Activated T-helper 2 cell treated with anti-CD3 and anti-CD28 coated beads, Interferon-gamma antibody, Interleukin-2, Interleukin-4, amounts not matched to agents 10 μg/mL and 5 μg/mL and 100 μg/mL, durations not matched to agents 14 hours and 24 hours and 36 hours (primary cell): ENCODE results near the gene TIE1. TPM values are rescaled to one million over a fixed set of nuclear protein-coding genes. Genes with fewer than 3 reads are reported as not detected.

Source experiments
- DNase-seq: peaks from one replicate; pipeline ENCODE4 v3.0.0; 2021; ENCODE audit warnings: low spot score
- H3K27ac Mint-ChIP-seq: one replicate; pipeline ENCODE4 v1.8.0; 2021; ENCODE audit warnings: mixed read lengths
- H3K27me3 Mint-ChIP-seq: one replicate; pipeline ENCODE4 v1.8.0; 2021; ENCODE audit warnings: low read depth, mixed read lengths
- H3K36me3 Mint-ChIP-seq: one replicate; pipeline ENCODE4 v1.8.0; 2021; ENCODE audit warnings: low read depth, mixed read lengths
- H3K4me1 Mint-ChIP-seq: one replicate; pipeline ENCODE4 v1.8.0; 2021; ENCODE audit warnings: low read depth, mixed read lengths
- H3K4me3 Mint-ChIP-seq: one replicate; pipeline ENCODE4 v1.8.0; 2021; ENCODE audit warnings: low read depth, mild to moderate bottlenecking, moderate library complexity, mixed read lengths
- H3K9me3 Mint-ChIP-seq: one replicate; pipeline ENCODE4 v1.8.0; 2021; ENCODE audit warnings: mixed read lengths
- intact Hi-C: fragments of 100-400 bp; cut with micrococcal nuclease; formaldehyde crosslinking; loops from one replicate; pipeline ENCODE4 v1.15.1; 2023
- total RNA-seq: library from RNA; stranded (reverse); gene quantifications from 2 replicates; pipeline ENCODE4 v1.2.3, GENCODE V29; 2022

Gene TIE1
- total RNA-seq, 1 donor from 2014 or later: 2.9 TPM

DNA sequence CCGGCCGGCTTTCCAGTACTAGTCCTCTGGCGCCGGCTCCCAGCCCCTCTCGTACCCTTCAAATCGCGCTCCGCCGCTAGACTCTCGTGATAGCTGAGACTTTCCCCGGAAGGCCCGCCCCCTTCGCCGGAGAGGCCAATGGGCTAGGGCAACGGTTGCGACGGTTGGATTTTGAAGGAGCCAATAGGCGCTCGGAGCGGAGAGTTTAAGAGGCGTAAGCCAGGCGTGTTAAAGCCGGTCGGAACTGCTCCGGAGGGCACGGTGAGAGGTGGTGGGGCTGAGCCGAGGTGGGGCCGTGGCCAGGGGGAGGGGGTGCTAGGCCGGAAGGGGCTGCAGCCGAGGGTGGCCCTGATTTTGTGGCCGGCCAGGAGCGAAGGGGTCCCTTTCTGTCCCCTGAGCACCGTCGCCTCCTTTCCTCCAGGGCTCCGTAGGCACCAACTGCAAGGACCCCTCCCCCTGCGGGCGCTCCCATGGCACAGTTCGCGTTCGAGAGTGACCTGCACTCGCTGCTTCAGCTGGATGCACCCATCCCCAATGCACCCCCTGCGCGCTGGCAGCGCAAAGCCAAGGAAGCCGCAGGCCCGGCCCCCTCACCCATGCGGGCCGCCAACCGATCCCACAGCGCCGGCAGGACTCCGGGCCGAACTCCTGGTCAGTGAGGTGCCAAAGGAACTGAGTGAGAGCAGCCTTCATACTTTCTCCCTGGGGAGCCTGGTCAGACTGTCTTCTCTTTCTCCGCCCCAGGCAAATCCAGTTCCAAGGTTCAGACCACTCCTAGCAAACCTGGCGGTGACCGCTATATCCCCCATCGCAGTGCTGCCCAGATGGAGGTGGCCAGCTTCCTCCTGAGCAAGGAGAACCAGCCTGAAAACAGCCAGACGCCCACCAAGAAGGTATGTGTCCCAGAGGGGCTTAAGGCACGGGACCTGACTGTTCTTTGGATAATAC, 58.2 kb downstream of the TIE1 start, which contains the start of gene CDC20:
Gene CDC20, plus strand, starts transcription at position 236 of the 948 bp plus-strand sequence. Its CDS starts 235 bp downstream, at position 471.
- Mint-ChIP-seq H3K36me3 (peaks cover 60% of the 10 kb centered on the region), H3K27me3 (no peaks in the 10 kb centered on the region), H3K9me3 (no peaks in the 10 kb centered on the region), H3K27ac (peak within 1 kb of the TSS; percentile 88), H3K4me3 (peak within 1 kb of the TSS; percentile 93), H3K4me1 (peaks cover 42% of the 10 kb centered on the region)
- intact Hi-C loops: loop anchor here (1.0 kb wide), 3 partner anchors 9 to 132 kb away; partner anchors contain the start of gene ELOVL1
- DNase-seq: peak; percentile 99

DNA sequence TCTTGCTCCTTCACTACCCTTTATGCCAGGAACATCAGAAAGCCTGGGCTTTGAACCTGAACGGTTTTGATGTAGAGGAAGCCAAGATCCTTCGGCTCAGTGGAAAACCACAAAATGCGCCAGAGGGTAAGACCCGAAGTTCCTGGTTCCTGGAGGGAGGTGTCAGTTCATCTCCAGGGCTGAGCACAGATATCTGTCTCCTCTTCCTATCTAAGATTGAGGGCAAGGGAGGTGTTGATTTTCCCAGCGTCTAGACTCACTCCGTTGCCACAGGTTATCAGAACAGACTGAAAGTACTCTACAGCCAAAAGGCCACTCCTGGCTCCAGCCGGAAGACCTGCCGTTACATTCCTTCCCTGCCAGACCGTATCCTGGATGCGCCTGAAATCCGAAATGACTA, 58.9 kb downstream of the TIE1 start:
- Mint-ChIP-seq H3K36me3 (peaks cover 64% of the 10 kb centered on the region), H3K4me3 (peak overlapping the region; percentile 93), H3K9me3 (no peaks in the 10 kb centered on the region), H3K27ac (peak overlapping the region; percentile 64), H3K27me3 (no peaks in the 10 kb centered on the region), H3K4me1 (peaks cover 42% of the 10 kb centered on the region)
- no peak for DNase-seq
- intact Hi-C loops: loop anchor here (10.0 kb wide), 2 partner anchors 95 to 675 kb away; partner anchors contain the start of genes HYI and YBX1

DNA sequence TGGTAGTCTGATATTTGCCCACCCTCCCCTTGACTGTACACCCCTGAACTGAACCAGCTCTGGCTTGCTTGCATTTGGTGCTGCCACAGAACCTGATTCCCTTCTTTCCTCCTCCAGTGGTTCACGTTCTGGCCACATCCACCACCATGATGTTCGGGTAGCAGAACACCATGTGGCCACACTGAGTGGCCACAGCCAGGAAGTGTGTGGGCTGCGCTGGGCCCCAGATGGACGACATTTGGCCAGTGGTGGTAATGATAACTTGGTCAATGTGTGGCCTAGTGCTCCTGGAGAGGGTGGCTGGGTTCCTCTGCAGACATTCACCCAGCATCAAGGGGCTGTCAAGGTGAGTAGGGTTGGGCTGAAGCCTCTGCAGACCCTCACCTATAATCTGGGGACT, 59.8 kb downstream of the TIE1 start:
- Mint-ChIP-seq H3K4me1 (peaks cover 49% of the 10 kb centered on the region), H3K27me3 (no peaks in the 10 kb centered on the region), H3K36me3 (peaks cover 72% of the 10 kb centered on the region), H3K9me3 (no peaks in the 10 kb centered on the region), H3K27ac (peak overlapping the region; percentile 44), H3K4me3 (peak overlapping the region; percentile 93)
- intact Hi-C loops: loop anchor here (10.0 kb wide), 2 partner anchors 94 to 676 kb away; partner anchors contain the start of genes HYI and YBX1
- no peak for DNase-seq

DNA sequence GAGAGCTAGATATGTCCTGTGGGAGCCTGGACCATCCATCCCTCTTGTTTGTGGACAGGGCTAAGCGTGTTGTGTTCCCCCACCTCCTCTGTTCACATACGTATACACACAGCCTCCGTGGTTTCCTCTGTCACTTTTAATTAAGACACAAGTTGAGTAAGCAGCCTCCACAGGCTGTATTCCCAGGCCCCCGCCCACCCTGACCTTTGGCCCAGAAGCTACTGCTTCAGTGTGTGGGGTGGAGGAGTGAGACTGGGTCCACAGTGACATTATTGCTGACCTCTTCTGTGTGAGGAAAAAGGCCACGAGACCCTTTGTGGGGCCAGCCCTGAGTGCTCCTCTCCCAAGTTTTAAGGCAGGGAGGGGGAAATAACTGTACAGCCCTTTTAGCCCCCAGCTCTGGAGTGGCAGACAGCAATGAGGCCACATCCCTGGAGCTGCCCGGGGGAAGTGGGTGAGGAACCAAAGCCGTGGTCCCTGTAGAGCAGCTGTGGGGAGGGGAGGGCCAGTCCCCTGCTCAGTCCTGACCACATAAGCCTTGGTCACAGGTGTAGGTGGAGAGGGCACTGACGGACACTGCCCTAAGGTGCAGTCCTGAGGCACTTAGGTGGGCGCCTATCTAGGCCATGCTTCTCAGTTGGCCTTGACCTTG, 62.6 kb downstream of the TIE1 start:
- Mint-ChIP-seq H3K36me3 (peaks cover 78% of the 10 kb centered on the region), H3K27ac (peak overlapping the region; percentile 58), H3K4me3 (peak overlapping the region; percentile 19), H3K4me1 (peaks cover 51% of the 10 kb centered on the region), H3K9me3 (no peaks in the 10 kb centered on the region), H3K27me3 (no peaks in the 10 kb centered on the region)
- no peak for DNase-seq
- intact Hi-C loops: loop anchor here (10.0 kb wide), 2 partner anchors 91 to 679 kb away; partner anchors contain the start of genes HYI and YBX1

DNA sequence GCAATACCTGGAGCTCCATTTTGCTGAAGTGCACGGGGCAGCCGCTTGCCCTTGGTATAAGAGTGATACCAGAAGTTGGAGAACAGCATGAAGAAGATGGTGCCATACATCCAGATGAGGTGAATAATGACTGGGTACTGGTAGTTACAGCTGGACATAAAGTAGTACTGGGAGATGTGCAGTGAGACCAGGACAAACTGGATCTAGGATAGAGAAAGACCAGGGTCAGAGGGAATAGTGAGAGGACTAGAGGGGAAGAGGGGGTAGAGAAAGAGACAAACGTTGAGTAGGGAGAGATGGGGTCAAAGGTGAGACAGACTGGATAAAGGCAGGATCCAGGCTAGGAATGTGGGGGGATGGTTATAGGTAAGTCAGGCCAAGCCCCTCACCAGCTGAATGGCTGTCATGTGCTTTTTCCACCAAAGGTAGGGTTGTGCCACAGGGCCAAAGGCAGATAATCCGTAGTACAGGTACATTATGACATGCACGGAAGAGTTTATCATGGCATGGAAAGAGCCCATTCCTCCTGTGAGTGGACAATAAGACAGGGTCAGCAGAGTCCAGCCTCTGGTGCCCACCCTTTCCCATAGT, 63.2 kb downstream of the TIE1 start:
- intact Hi-C loops: loop anchor here (10.0 kb wide), 2 partner anchors 91 to 679 kb away; partner anchors contain the start of genes HYI and YBX1
- peaks cover 77% of the 10 kb centered on the region for H3K36me3 Mint-ChIP-seq
- H3K27ac Mint-ChIP-seq: peak overlapping the region; percentile 44
- H3K9me3 Mint-ChIP-seq: no peaks in the 10 kb centered on the region
- DNase-seq: no peak
- H3K27me3 Mint-ChIP-seq: no peaks in the 10 kb centered on the region
- peak overlapping the region; percentile 19 for H3K4me3 Mint-ChIP-seq
- H3K4me1 Mint-ChIP-seq: peaks cover 56% of the 10 kb centered on the region

DNA sequence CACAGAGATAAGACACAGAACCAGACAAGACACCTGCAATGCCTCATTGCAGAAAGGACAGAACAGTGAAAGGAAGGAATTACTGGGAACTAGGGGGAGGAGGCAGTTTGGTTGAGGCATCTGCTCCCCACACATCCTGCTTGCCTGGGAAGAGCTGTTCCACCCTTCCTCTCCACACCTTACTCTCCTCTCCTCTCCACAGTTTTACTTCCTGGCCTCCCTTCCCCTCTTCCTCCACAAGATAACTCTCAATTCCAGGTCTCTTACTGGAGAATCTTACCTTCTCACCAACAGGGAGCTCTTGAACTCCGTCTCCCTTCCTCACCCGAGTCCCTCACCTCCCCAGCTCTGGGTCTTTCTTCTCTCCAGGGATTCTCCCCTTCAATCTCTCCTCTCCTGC, 64.9 kb downstream of the TIE1 start:
- Mint-ChIP-seq H3K27me3 (no peaks in the 10 kb centered on the region), H3K36me3 (peaks cover 67% of the 10 kb centered on the region), H3K9me3 (no peaks in the 10 kb centered on the region), H3K4me3 (peak overlapping the region; percentile 91), H3K27ac (peak overlapping the region; percentile 46), H3K4me1 (peaks cover 48% of the 10 kb centered on the region)
- no peak for DNase-seq
- intact Hi-C loops: loop anchor here (5.0 to 10.0 kb wide), 3 partner anchors 89 to 681 kb away; partner anchors contain the start of genes CFAP57, EBNA1BP2, HYI and YBX1

DNA sequence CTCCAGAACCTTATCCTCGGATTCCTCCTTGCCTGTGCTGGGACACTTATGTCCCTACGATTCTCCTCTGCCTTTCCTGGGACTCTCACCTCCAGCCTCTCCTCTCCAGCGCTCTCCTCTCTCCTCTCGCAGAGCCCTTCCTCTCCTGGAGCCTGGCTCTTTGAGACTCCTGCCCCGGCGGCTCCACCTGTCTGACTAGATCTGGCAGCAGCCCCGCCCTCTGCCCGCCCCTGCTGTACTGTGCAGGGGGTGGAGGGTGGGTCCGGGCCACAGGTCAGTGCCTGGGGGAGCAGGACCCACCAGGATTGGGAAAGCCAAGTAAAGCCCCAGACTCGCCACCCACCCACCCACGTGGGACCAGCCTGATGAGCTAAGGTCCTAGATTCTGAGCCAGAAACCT, 65.4 kb downstream of the TIE1 start:
- Mint-ChIP-seq H3K9me3 (no peaks in the 10 kb centered on the region), H3K27me3 (no peaks in the 10 kb centered on the region), H3K27ac (peak overlapping the region; percentile 46), H3K4me1 (peaks cover 47% of the 10 kb centered on the region), H3K4me3 (peak overlapping the region; percentile 91), H3K36me3 (peaks cover 63% of the 10 kb centered on the region)
- no peak for DNase-seq
- intact Hi-C loops: loop anchor here (5.0 to 10.0 kb wide), 3 partner anchors 89 to 681 kb away; partner anchors contain the start of genes CFAP57, EBNA1BP2, HYI and YBX1

DNA sequence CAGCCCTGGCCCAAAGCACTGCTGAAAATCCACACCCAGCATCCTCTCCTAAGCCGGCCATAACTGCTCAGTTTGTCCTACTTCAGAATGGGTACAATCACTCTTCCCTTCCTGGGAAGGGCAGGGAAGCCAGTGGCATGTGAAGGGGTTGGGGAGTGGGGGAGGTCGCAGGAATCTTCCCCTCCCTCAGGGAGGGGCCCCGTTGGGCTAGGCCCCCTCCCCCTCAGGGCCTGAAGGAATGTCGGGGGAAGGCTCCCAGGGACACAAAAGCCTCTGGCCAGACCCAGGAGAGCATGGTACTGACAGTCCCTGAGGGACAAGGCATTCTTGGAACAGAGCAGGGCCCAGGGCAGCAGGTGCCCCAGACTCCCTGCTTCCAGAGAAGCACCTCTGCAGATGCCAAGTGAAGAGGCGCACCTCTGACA, 65.8 kb downstream of the TIE1 start:
- no peaks in the 10 kb centered on the region for H3K27me3 Mint-ChIP-seq
- no peak for DNase-seq
- intact Hi-C loops: loop anchor here (5.0 to 10.0 kb wide), 3 partner anchors 88 to 682 kb away; partner anchors contain the start of genes CFAP57, EBNA1BP2, HYI and YBX1
- H3K4me3 Mint-ChIP-seq: peak overlapping the region; percentile 91
- H3K9me3 Mint-ChIP-seq: no peaks in the 10 kb centered on the region
- H3K4me1 Mint-ChIP-seq: peaks cover 42% of the 10 kb centered on the region
- H3K27ac Mint-ChIP-seq: peak overlapping the region; percentile 85
- peaks cover 58% of the 10 kb centered on the region for H3K36me3 Mint-ChIP-seq

DNA sequence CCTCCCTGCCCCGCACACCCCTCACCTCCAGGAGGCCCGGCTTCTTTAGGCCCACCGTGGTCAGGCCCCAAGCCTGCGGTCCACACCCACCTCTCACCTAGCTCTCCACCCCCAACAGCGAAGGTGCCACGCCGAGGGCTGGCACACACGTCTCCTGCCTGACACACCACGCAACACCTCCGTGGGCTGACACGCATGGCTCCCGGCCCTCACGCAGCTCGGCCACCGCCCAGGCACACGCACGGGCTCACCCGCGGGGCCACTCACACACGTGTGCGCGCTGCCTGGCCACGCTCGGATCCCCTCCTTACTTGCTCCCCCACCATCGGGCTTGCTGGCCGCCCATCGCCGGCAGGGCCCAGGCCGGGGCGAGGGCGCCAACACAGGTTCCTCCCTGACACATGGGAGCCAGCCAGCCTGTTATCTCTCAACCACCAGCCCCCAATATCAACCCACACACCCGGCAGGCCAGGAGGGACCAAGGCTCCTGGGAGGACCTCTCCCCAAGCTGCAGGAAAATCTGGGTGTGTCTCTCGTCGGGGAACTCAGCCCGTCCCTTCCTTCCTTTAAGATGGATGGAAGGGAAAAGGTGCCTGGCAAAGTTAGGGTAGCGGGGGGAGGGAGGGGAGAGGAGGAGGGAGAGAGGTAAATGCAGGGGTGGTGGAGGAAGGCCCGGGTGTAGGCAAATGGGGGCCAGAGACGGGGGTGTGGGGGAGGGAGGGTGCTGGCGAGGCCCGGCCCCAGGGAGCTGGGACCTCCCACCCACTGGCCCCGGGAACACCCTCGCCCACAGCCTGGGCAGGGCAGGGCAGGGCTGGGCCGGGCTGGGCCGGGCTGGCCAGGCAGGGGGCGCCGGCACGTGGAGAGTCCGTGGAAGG, 66.5 kb downstream of the TIE1 start:
- DNase-seq: no peak
- H3K36me3 Mint-ChIP-seq: peaks cover 52% of the 10 kb centered on the region
- H3K27ac Mint-ChIP-seq: peak overlapping the region; percentile 85
- H3K27me3 Mint-ChIP-seq: no peaks in the 10 kb centered on the region
- H3K9me3 Mint-ChIP-seq: no peaks in the 10 kb centered on the region
- intact Hi-C loops: loop anchor here (5.0 to 10.0 kb wide), 3 partner anchors 88 to 682 kb away; partner anchors contain the start of genes CFAP57, EBNA1BP2, HYI and YBX1
- peaks cover 36% of the 10 kb centered on the region for H3K4me1 Mint-ChIP-seq
- H3K4me3 Mint-ChIP-seq: peak overlapping the region; percentile 91

DNA sequence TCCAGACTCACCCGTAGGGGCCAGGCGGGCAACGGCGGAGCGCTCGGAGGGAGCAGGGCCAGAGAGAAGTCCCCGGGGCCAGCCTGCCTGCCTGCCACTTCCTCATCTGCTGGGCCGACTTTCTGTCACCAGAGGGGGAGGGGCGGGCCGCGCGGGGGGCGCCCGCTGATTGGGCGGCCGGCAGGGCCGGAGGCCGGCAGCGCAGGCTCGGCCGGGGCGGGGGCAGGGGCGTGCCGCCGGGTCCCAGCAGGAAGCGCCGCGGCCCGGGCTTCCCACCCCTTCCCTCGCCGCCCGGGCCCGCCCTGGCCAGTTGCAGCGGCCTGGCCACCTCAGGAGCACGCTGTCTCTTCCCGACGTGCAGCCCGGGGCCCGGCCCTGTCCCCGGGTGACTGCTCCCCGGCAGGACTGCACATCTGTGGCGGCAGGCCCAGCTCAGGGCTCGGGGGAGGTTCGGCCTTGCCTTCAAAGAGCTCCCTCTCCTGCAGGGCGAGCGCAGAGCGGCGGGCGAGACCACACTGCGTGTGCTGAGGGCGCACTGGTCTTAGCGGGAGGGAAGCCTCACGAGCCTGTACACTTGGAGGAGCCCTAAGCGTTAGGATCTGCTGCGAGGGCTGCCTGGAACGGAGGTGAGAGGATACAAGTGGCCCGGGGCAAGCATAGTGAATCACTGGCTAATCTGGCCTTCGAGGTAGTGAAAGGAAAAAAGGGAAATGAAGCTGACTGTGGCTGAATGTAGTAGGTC, 67.3 kb downstream of the TIE1 start, which contains the start of gene ELOVL1:
Gene ELOVL1, minus strand, starts transcription at position 108 of the 742 bp plus-strand sequence. CDS start 2,402 bp downstream, outside the sequence.
- no peaks in the 10 kb centered on the region for H3K27me3 Mint-ChIP-seq
- DNase-seq: peak; percentile 86
- H3K4me1 Mint-ChIP-seq: peaks cover 35% of the 10 kb centered on the region
- H3K9me3 Mint-ChIP-seq: no peaks in the 10 kb centered on the region
- peaks cover 46% of the 10 kb centered on the region for H3K36me3 Mint-ChIP-seq
- peak within 1 kb of the TSS; percentile 88 for H3K27ac Mint-ChIP-seq
- intact Hi-C loops: loop anchor here (1.0 to 10.0 kb wide), 5 partner anchors 10 to 683 kb away; partner anchors contain the start of genes CDC20, CFAP57, EBNA1BP2 and HYI
- peak within 1 kb of the TSS; percentile 97 for H3K4me3 Mint-ChIP-seq
